Astrocyte (in vitro differentiated cells and primary cell): ENCODE data around the gene RASGRP2. TPM values are rescaled to one million over a fixed set of nuclear protein-coding genes. Genes with fewer than 3 reads are reported as not detected.

Source experiments
- DNase-seq: peaks from one replicate; pipeline ENCODE4 v3.0.0-alpha.2; 2010; ENCODE audit warnings: low read depth
- FAIRE-seq: peaks from 2 replicates; lab custom pipeline; 2011; peaks lifted over from hg19 to GRCh38; lab: Jason Lieb, UNC
- H2AFZ ChIP-seq: 2 replicates; pipeline ENCODE4 v1.6.0; 2012; ENCODE audit warnings: low read depth, low read length, inconsistent platforms
- H3K27ac ChIP-seq: 2 replicates; pipeline ENCODE4 v1.5.1; 2011; ENCODE audit warnings: low read depth, low read length, inconsistent platforms
- H3K27me3 ChIP-seq: 2 replicates; pipeline ENCODE4 v1.6.0; 2011; ENCODE audit warnings: low read length, inconsistent platforms; ENCODE audit not compliant: insufficient read depth
- H3K36me3 ChIP-seq: 2 replicates; pipeline ENCODE4 v1.5.1; 2011; ENCODE audit warnings: low read length, inconsistent platforms; ENCODE audit not compliant: insufficient read depth
- H3K4me1 ChIP-seq: 2 replicates; pipeline ENCODE4 v1.5.1; 2011; ENCODE audit warnings: low read length, inconsistent platforms; ENCODE audit not compliant: insufficient read depth
- H3K4me2 ChIP-seq: 2 replicates; pipeline ENCODE4 v1.6.0; 2012; ENCODE audit warnings: low read length, inconsistent platforms
- H3K4me3 ChIP-seq: 2 replicates; pipeline ENCODE4 v1.5.1; 2011; ENCODE audit warnings: low read depth, mild to moderate bottlenecking, low read length, inconsistent platforms; ENCODE audit not compliant: insufficient read depth
- H3K79me2 ChIP-seq: 2 replicates; pipeline ENCODE4 v1.6.0; 2012; ENCODE audit warnings: mild to moderate bottlenecking, low read length, inconsistent platforms; ENCODE audit not compliant: insufficient read depth
- H3K9ac ChIP-seq: 2 replicates; pipeline ENCODE4 v1.6.0; 2012; ENCODE audit warnings: mild to moderate bottlenecking, low read length, inconsistent platforms
- H3K9me3 ChIP-seq: 2 replicates; pipeline ENCODE4 v1.5.1; 2012; ENCODE audit warnings: low read depth, mild to moderate bottlenecking, low read length, inconsistent platforms; ENCODE audit not compliant: insufficient read depth
- H4K20me1 ChIP-seq: 2 replicates; pipeline ENCODE4 v1.6.0; 2012; ENCODE audit warnings: low read length, inconsistent platforms; ENCODE audit not compliant: insufficient read depth
- H3K27ac Mint-ChIP-seq: one replicate; pipeline ENCODE4 v1.8.0; 2021; ENCODE audit warnings: mild to moderate bottlenecking, mixed read lengths; ENCODE audit not compliant: unreplicated experiment
- H3K27me3 Mint-ChIP-seq: one replicate; pipeline ENCODE4 v1.8.0; 2021; ENCODE audit warnings: low read depth, mixed read lengths; ENCODE audit not compliant: unreplicated experiment
- H3K36me3 Mint-ChIP-seq: one replicate; pipeline ENCODE4 v1.8.0; 2021; ENCODE audit warnings: low read depth, mixed read lengths; ENCODE audit not compliant: unreplicated experiment
- H3K4me1 Mint-ChIP-seq: one replicate; pipeline ENCODE4 v1.8.0; 2021; ENCODE audit warnings: low read depth, mixed read lengths; ENCODE audit not compliant: unreplicated experiment
- H3K4me3 Mint-ChIP-seq: one replicate; pipeline ENCODE4 v1.8.0; 2021; ENCODE audit warnings: mild to moderate bottlenecking, moderate library complexity, mixed read lengths; ENCODE audit not compliant: unreplicated experiment
- H3K9me3 Mint-ChIP-seq: one replicate; pipeline ENCODE4 v1.8.0; 2021; ENCODE audit warnings: mild to moderate bottlenecking, mixed read lengths; ENCODE audit not compliant: unreplicated experiment
- CTCF ChIP-seq: IDR thresholded peaks from 2 replicates; pipeline ENCODE4 v1.5.1; 2011; ENCODE audit warnings: low read depth, mild to moderate bottlenecking, inconsistent platforms, low read length, moderate library complexity; ENCODE audit not compliant: insufficient read depth
- EZH2 ChIP-seq: IDR thresholded peaks from 2 replicates; pipeline ENCODE4 v1.6.1; 2012; ENCODE audit warnings: mild to moderate bottlenecking, low read length, inconsistent platforms; ENCODE audit not compliant: insufficient read depth
- total RNA-seq: library from RNA; stranded (reverse); gene quantifications from 2 replicates; pipeline ENCODE4 v1.2.1, GENCODE V29; 2021

RASGRP2 gene
- total RNA-seq, 1 donor from 2014 or later: 3.9 TPM

- Mint-ChIP-seq H3K4me1 (peaks cover 3% of the 10 kb centered on the region), H3K27ac (no peak overlapping the region), H3K9me3 (no peaks in the 10 kb centered on the region), H3K36me3 (peaks cover 2% of the 10 kb centered on the region), H3K27me3 (peaks cover 48% of the 10 kb centered on the region), H3K4me3 (no peak overlapping the region)
- DNase-seq (no peak), FAIRE-seq (no peak)
- Histone ChIP-seq H3K9ac (no peak overlapping the region), H3K27me3 (peaks cover 40% of the 10 kb centered on the region), H3K36me3 (no peaks in the 10 kb centered on the region), H2AFZ (no peak overlapping the region), H4K20me1 (peaks cover 5% of the 10 kb centered on the region), H3K9me3 (no peaks in the 10 kb centered on the region), H3K79me2 (no peaks in the 10 kb centered on the region), H3K27ac (no peak overlapping the region), H3K4me2 (no peak overlapping the region), H3K4me3 (no peak overlapping the region), H3K4me1 (peaks cover 14% of the 10 kb centered on the region)
- TF ChIP-seq CTCF (no peak), EZH2 (no peak)
Observed at GRCh38 chr11:64739871-64740270, 4.1 kb downstream of the RASGRP2 start.

GRCh38 chr11:64736654-64737053 is 7.3 kb downstream of the RASGRP2 start:
- Histone ChIP-seq H3K9ac (no peak overlapping the region), H3K27me3 (peaks cover 14% of the 10 kb centered on the region), H4K20me1 (no peaks in the 10 kb centered on the region), H3K27ac (no peak overlapping the region), H3K36me3 (no peaks in the 10 kb centered on the region), H3K4me1 (no peaks in the 10 kb centered on the region), H3K9me3 (no peaks in the 10 kb centered on the region), H2AFZ (no peak overlapping the region), H3K79me2 (no peaks in the 10 kb centered on the region), H3K4me2 (no peak overlapping the region), H3K4me3 (no peak overlapping the region)
- Mint-ChIP-seq H3K36me3 (peaks cover 3% of the 10 kb centered on the region), H3K9me3 (no peaks in the 10 kb centered on the region), H3K27ac (no peak overlapping the region), H3K27me3 (peaks cover 50% of the 10 kb centered on the region), H3K4me1 (peaks cover 4% of the 10 kb centered on the region), H3K4me3 (no peak overlapping the region)
- DNase-seq (no peak), FAIRE-seq (no peak)
- no peak for TF ChIP-seq EZH2

GRCh38 chr11:64735725-64736259 is 8.2 kb downstream of the RASGRP2 start:
- FAIRE-seq: no peak

More at GRCh38 chr11:64735725-64736259, 8.2 kb downstream of the RASGRP2 start:
- Histone ChIP-seq H3K9me3 (no peaks in the 10 kb centered on the region), H3K27ac (no peak overlapping the region), H3K27me3 (peaks cover 6% of the 10 kb centered on the region), H3K4me2 (no peak overlapping the region), H4K20me1 (no peaks in the 10 kb centered on the region), H3K4me3 (no peak overlapping the region), H3K79me2 (no peaks in the 10 kb centered on the region), H2AFZ (no peak overlapping the region), H3K4me1 (no peaks in the 10 kb centered on the region), H3K9ac (no peak overlapping the region), H3K36me3 (no peaks in the 10 kb centered on the region)
- DNase-seq: no peak
- Mint-ChIP-seq H3K27ac (no peak overlapping the region), H3K4me3 (no peak overlapping the region), H3K4me1 (peaks cover 4% of the 10 kb centered on the region), H3K36me3 (peaks cover 3% of the 10 kb centered on the region), H3K27me3 (peaks cover 43% of the 10 kb centered on the region), H3K9me3 (no peaks in the 10 kb centered on the region)
- no peak for TF ChIP-seq CTCF
- no peak for TF ChIP-seq EZH2
